BLaER1 treated with 17β-estradiol and CSF1 and Interleukin-3, amounts not matched to agents 10 nM and 100 nM (cell line): ENCODE results near the gene FAM171A2.
A peak's percentile ranks its signal among the peaks of the same experiment; 100 is the strongest.

Experiments
- H3K27ac ChIP-seq, 11 experiments: shearing (Covaris generic); formaldehyde crosslinking; 2 replicates each; pipeline ENCODE4 v1.8.1; 2022
- H3K27me3 ChIP-seq, 11 experiments: shearing (Covaris generic); formaldehyde crosslinking; 2 replicates each; pipeline ENCODE4 v1.8.1; 2022
- H3K36me3 ChIP-seq, 11 experiments: shearing (Covaris generic); formaldehyde crosslinking; 2 replicates each; pipeline ENCODE4 v1.8.1; 2022
- H3K4me1 ChIP-seq, 10 experiments: shearing (Covaris generic); formaldehyde crosslinking; 2 replicates each; pipeline ENCODE4 v1.8.1; 2022
- H3K4me2 ChIP-seq, 11 experiments: shearing (Covaris generic); formaldehyde crosslinking; 2 replicates each; pipeline ENCODE4 v1.8.1; 2022
- H3K4me3 ChIP-seq, 10 experiments: shearing (Covaris generic); formaldehyde crosslinking; 2 replicates each; pipeline ENCODE4 v1.8.1; 2022
- H3K9ac ChIP-seq, 11 experiments: shearing (Covaris generic); formaldehyde crosslinking; 2 replicates each; pipeline ENCODE4 v1.8.1; 2022
- H3K9me3 ChIP-seq, 11 experiments: shearing (Covaris generic); formaldehyde crosslinking; replicated peaks in 1 of 11; 2 replicates each; pipeline ENCODE4 v1.8.1; 2022
- H4K20me1 ChIP-seq, 11 experiments: shearing (Covaris generic); formaldehyde crosslinking; 2 replicates each; pipeline ENCODE4 v1.8.1; 2022
- Cebpa-rat ChIP-seq, 11 experiments: shearing (Covaris generic); IDR thresholded peaks; 2 replicates each; pipeline ENCODE4 v1.8.1; 2022

The FAM171A2 gene

DNA sequence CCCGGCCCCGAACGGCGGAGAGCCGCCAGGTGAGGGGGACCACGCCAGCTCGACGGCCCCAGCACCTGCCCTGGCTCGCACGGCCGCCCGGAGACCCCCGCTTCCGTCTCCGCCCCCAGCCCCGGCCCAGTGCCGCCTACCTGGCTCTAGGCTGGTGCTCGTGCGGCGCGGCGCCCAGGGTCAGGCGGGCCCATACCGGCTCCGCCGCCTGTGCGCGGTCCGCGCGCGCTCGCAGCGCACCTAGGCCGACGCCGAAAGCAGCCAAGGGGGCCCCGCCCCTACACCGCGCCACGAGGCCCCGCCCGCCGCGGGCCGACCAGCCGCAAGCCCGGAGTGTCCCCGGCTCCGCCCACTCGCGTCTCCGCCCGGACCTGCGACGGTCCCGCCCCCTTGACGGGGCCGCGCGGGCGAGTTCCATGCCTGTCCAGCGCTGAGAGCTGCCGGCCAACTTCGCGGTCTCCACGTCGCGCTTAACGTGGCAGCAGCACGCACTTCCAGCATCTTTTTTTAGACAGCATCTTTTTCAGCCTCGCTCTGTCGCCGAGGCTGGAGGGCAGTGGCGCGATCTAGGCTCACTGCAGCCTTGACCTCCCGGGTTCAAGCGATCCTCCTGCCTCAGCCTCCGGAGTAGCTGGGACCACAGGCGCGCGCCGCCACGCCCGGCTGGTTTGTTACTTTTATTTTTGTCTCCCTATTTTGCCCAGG, 38.9 kb downstream of the FAM171A2 start, which contains the start of gene SLC25A39:
SLC25A39 (minus strand) TSS at position 253 of the 705 bp plus-strand sequence. CDS start 1,261 bp downstream, outside the sequence.
- peak within 1 kb of the TSS; percentile 78 to 89 (median 86) for H3K27ac ChIP-seq
- peaks cover 28 to 30% (median 29%) of the 10 kb centered on the region in 11 experiments for H3K36me3 ChIP-seq
- H4K20me1 ChIP-seq = peaks cover 0 to 48% (median 27%) of the 10 kb centered on the region in 11 experiments; a peak in 17 of 22 replicates
- no peaks in the 10 kb centered on the region for H3K27me3 ChIP-seq
- peak within 1 kb of the TSS; percentile 96 to 100 (median 99) for H3K4me2 ChIP-seq
- no peaks in the 10 kb centered on the region for H3K9me3 ChIP-seq
- peak within 1 kb of the TSS; percentile 86 to 100 (median 99) for H3K4me3 ChIP-seq
- H3K4me1 ChIP-seq = peaks cover 37 to 60% (median 49%) of the 10 kb centered on the region in 10 experiments
- no peak for TF ChIP-seq Cebpa-rat (IDR thresholded peaks at IDR 0.05)
- H3K9ac ChIP-seq = peak within 1 kb of the TSS; percentile 88 to 97 (median 94)

DNA sequence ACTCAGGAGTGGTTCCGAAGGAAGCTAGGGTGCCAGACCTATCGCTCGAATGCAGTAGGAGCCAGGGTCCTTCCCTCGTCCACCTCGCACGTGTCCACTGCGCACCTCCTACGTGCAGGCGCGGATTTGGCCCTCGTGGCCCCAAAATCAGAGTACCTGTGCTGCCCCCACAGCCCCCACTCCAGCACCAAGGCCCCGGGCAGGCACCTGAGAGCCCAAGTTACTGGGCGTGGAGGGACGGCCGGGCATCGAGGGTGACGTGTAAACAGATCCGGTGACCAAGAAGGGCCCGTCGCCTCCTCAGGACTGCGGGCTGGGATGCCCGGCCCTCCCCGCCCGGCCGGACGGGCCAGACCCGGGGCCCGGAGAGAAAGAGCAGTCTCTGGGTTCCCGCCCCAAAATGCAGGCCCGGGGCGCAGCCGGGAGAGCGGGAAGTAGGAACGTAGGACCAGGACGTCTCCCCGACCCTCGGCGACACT, 39.5 kb downstream of the FAM171A2 start:
- Histone ChIP-seq H4K20me1 (peaks cover 0 to 54% (median 32%) of the 10 kb centered on the region in 11 experiments; a peak in 17 of 22 replicates), H3K9me3 (no peaks in the 10 kb centered on the region), H3K27me3 (no peaks in the 10 kb centered on the region), H3K36me3 (peaks cover 34 to 36% (median 35%) of the 10 kb centered on the region in 11 experiments), H3K4me2 (peak overlapping the region; percentile 96 to 100 (median 99)), H3K27ac (peak overlapping the region; percentile 72 to 89 (median 86)), H3K9ac (peak overlapping the region; percentile 88 to 97 (median 94)), H3K4me1 (peaks cover 37 to 60% (median 48%) of the 10 kb centered on the region in 10 experiments), H3K4me3 (peak overlapping the region; percentile 86 to 100 (median 99))
- TF ChIP-seq Cebpa-rat (IDR thresholded peaks at IDR 0.05) = no peak

DNA sequence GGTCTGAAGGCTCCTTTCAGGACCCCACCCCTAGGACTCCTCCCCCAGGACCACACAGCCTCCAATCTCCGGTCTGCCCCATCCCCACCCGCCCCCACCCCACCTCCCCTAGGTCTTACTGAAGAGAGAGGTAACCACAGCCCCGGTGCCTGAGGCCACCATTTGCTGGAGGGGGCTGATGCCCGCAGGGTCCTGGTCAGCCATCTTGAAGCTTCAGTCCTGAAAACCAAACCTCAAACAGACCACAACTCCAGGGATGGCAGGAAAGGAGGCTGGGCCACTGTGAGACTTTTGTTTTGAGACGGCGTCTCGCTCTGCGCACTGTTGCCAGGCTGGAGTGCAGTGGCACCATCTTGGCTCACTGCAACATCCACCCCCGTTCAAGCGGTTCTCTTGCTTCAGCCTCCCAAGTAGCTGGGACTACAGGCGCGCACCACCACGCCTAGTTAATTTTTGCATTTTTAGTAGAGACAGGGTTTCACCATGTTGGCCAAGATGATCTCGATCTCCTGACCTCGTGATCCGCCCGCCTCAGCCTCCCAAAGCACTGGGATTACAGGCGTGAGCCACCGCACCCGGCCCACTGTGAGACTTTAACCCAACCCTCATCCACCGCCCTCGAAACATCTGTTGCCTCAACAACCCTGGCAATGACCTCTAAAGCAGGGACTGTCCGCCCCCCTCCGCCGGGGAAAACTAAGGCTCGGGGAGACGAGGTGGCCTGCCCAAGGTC, 40.1 kb downstream of the FAM171A2 start:
- no peak for TF ChIP-seq Cebpa-rat (IDR thresholded peaks at IDR 0.05)
- Histone ChIP-seq H3K4me3 (peak overlapping the region; percentile 86 to 100 (median 99)), H4K20me1 (peaks cover 0 to 60% (median 36%) of the 10 kb centered on the region in 11 experiments; a peak in 19 of 22 replicates), H3K4me2 (peak overlapping the region; percentile 96 to 100 (median 99)), H3K27me3 (peaks cover 0 to 4% (median under 1%) of the 10 kb centered on the region in 11 experiments; a peak in 10 of 22 replicates), H3K27ac (peak overlapping the region; percentile 72 to 89 (median 86); a peak in 21 of 22 replicates), H3K9ac (peak overlapping the region; percentile 88 to 97 (median 94)), H3K4me1 (peaks cover 32 to 55% (median 42%) of the 10 kb centered on the region in 10 experiments), H3K36me3 (peaks cover 34 to 42% (median 40%) of the 10 kb centered on the region in 11 experiments), H3K9me3 (no peaks in the 10 kb centered on the region)

DNA sequence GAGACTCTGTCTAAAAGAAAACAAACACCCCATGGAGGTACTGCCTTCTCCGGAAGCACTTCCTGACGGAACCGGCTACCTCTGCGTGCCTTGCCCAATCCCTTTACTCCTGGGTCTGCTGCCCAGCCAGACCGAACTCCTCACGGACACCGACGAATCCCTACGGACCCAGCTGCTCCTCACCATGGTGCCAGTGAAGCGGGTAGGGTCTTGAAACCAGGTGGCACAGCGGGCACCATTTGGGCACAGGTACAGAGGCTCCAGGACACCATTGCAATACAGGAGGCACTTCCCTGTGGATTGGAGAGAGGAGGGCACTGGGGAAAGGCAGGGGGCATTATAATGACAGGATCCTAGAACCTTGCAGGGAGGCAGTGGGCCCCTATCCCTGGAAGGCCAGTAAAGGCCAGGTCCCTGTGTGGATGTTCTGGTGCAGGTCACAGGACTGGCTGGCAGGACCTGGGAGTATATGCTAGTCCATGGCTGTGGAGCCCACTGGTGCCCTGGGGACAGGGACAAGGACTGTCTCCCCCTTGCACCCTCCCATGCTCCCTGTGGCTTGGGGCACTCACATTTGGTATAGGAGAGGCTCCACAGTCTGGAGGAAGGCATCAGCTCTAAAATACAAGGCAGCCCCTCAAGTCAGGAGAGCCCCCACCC, 41.3 kb downstream of the FAM171A2 start:
- H3K27me3 ChIP-seq = peaks cover 9 to 15% (median 12%) of the 10 kb centered on the region in 11 experiments
- no peak overlapping the region for H3K27ac ChIP-seq
- H3K9ac ChIP-seq = peak overlapping the region in 2 of 11 experiments; percentile 44 to 94; a peak in 2 of 22 replicates
- peaks cover 34 to 53% (median 43%) of the 10 kb centered on the region in 11 experiments for H3K36me3 ChIP-seq
- no peak overlapping the region for H3K4me3 ChIP-seq
- H3K4me1 ChIP-seq = peaks cover 21 to 43% (median 30%) of the 10 kb centered on the region in 10 experiments
- H4K20me1 ChIP-seq = peaks cover 0 to 72% (median 45%) of the 10 kb centered on the region in 11 experiments; a peak in 19 of 22 replicates
- peaks cover 0 to 7% (median 4%) of the 10 kb centered on the region in 11 experiments; a peak in 11 of 22 replicates for H3K9me3 ChIP-seq
- H3K4me2 ChIP-seq = peak overlapping the region in 1 of 11 experiments; percentile 99; a peak in 2 of 22 replicates
- no peak for TF ChIP-seq Cebpa-rat (IDR thresholded peaks at IDR 0.05)

DNA sequence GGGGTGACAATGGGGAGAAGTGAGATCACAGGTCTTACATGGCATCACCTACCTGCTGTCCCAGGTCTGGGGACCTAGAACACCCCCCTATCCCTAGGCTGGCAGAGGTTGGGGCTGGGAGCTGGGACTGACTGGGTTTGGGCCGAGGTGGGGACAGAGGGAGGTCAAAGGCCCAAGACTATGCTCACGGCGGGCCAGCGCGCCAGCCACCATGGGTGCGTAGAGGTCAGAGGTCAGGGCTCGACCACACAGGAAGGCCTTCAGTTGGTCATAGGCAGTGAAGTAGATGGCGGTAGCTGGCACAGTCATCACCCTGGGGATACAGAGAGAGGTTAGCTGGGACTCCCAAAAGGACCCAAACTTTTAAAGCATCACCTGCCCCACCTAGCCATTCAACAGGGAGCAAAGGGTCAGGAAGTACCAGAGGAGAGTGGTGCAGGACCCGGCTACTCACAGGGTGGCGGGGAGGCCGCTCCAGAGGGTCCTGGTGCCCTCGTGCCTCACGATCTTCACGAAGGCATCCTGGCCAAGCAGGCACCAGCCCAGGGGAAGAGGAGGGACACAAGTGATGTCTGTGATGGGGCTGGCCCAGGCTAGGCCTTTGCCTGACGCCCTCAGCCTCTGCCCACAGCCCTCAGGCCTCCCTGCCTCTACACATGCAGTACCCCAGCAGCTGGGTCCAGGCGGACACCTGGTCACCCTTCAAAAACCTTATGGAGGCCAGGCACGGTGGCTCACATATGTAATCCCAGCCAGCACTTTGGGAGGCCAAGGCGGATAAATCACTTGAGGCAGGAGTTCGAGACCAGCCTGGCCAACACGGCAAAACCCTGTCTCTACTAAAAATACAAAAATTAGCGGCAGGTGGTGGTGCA, 42.2 kb downstream of the FAM171A2 start:
- no peak overlapping the region for H3K27ac ChIP-seq
- H3K4me1 ChIP-seq = peaks cover 16 to 38% (median 26%) of the 10 kb centered on the region in 10 experiments
- H3K36me3 ChIP-seq = peaks cover 34 to 53% (median 43%) of the 10 kb centered on the region in 11 experiments
- no peak overlapping the region for H3K9ac ChIP-seq
- H4K20me1 ChIP-seq = peaks cover 0 to 78% (median 48%) of the 10 kb centered on the region in 11 experiments; a peak in 19 of 22 replicates
- peaks cover 0 to 12% (median 9%) of the 10 kb centered on the region in 11 experiments; a peak in 12 of 22 replicates for H3K9me3 ChIP-seq
- H3K27me3 ChIP-seq = peaks cover 17 to 24% (median 21%) of the 10 kb centered on the region in 11 experiments
- H3K4me2 ChIP-seq = no peak overlapping the region
- TF ChIP-seq Cebpa-rat (IDR thresholded peaks at IDR 0.05) = no peak
- no peak overlapping the region for H3K4me3 ChIP-seq

DNA sequence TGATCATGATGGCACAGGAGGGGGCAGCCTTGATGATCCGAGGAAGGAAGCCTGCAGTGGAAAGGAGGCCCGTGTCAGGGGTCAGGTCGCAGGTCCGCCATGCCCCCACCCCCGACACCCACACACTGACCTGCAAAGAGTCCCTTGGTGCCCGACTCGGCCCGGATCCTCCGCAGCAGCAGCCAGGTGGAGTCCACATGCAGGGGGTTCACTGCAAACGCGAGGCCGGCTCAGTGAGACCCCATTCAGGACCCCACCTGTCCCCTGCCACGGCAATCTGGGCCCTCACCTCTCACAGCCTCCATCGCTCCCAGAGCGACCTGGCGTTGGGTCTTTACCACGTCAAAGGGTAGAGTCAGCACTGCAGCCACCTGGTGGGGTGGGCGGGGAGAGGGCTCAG, 43.6 kb downstream of the FAM171A2 start:
- Histone ChIP-seq H3K36me3 (peaks cover 34 to 53% (median 43%) of the 10 kb centered on the region in 11 experiments), H3K4me2 (no peak overlapping the region), H3K4me1 (peaks cover 7 to 29% (median 12%) of the 10 kb centered on the region in 10 experiments), H3K9ac (no peak overlapping the region), H3K9me3 (peaks cover 0 to 12% (median 9%) of the 10 kb centered on the region in 11 experiments; a peak in 12 of 22 replicates), H4K20me1 (peaks cover 0 to 88% (median 49%) of the 10 kb centered on the region in 11 experiments; a peak in 20 of 22 replicates), H3K27ac (no peak overlapping the region), H3K27me3 (peaks cover 32 to 38% (median 35%) of the 10 kb centered on the region in 11 experiments), H3K4me3 (no peak overlapping the region)
- no peak for TF ChIP-seq Cebpa-rat (IDR thresholded peaks at IDR 0.05)

DNA sequence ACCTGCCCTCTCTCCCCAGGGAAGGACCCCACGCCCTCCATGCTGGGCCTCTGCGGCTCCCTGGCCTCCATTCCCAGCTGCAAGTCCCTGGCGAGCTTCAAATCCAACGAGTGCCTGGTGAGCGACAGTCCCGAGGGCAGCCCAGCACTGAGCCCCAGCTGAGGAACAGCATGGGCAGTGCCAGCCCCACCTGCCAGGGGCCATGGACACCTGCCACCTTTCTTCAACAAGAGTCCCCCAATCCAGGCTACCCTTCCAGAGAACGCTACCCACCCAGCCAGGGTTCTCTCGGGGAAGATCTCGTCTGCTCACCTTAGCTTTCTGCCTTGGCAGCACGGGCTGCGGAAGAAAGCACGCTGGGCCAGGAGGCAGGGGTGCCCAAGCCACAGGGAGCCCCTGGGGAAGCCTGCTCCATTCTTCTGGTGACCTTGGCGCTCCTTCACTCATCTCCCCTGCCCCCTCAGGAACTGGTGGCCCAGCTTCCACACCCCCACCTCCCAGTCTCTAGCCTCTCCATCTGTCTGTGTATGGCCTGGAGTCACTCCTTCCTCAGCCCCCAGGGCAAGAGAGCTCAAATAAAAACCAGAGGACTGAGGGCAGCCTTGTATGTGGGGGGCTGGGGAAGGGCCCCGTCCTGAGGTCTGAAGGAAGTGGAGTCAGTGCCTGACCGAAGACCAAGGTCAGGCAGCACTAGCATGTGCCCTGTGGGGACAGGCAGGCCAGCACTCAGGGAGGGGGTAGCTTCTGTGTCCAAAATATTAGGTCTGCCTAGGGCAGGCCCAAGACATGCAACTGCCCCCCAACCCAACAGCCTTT, 45.4 kb downstream of the FAM171A2 start:
- Histone ChIP-seq H3K4me2 (no peak overlapping the region), H3K4me1 (peaks cover 0 to 17% (median 2%) of the 10 kb centered on the region in 10 experiments; a peak in 9 of 20 replicates), H3K9me3 (peaks cover 0 to 12% (median 9%) of the 10 kb centered on the region in 11 experiments; a peak in 12 of 22 replicates), H4K20me1 (peaks cover 0 to 84% (median 40%) of the 10 kb centered on the region in 11 experiments; a peak in 20 of 22 replicates), H3K27ac (no peak overlapping the region), H3K27me3 (peaks cover 49 to 56% (median 53%) of the 10 kb centered on the region in 11 experiments), H3K9ac (no peak overlapping the region), H3K4me3 (no peak overlapping the region), H3K36me3 (peaks cover 34 to 53% (median 43%) of the 10 kb centered on the region in 11 experiments)
- no peak for TF ChIP-seq Cebpa-rat (IDR thresholded peaks at IDR 0.05)
